Measurements from ENCODE around the gene ATP2B3.

DNA sequence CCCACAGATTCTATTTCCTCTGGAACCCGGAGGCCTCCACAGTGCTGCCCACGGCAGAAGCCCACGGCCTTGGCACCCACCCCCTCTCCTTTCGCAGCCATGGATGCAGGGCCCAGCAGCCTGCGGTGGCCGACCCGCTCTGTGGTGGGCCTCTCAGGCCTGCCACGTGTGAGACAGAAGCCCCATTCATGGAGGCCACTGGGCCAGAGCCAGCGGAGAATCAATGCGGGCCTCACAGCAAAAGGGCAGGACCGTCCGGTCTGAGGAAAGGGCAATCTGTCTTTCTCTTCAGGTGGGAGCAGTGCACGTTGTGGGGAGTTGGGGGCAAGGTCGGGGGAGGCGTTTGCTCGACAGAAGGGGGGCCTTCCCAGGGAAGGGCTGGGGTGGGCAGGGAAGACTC is 38.7 kb upstream of the ATP2B3 start:
- no peak for TF ChIP-seq POLR2A (IDR thresholded peaks at IDR 0.05)
- TF ChIP-seq CTCF (IDR thresholded peaks at IDR 0.05) = no peak
- no peak for TF ChIP-seq POLR2AphosphoS5 (IDR thresholded peaks at IDR 0.05)

Data from upper lobe of left lung (tissue), 4 donors.